K562 (cell line): ENCODE results near the gene HTR1D. TPM values are rescaled to one million over a fixed set of nuclear protein-coding genes. Genes with fewer than 3 reads are reported as not detected.
A peak's percentile ranks its signal among the peaks of the same experiment; 100 is the strongest.

Experiments used
- ATAC-seq: fragments of 200-7000 bp; cut with Tn5 transposase; 3 replicates; pipeline ENCODE4 v1.9.1; 2020; ENCODE audit warnings: moderate library complexity
- BruUV-seq: library from RNA; stranded (reverse); fragments of 400-500 nt; replicated peaks from 2 replicates; lab custom pipeline; 2021; lab: Mats Ljungman, UMichigan
- CTCF ChIA-PET: fragments of 300-600 bp; formaldehyde crosslinking; extraction: SDS; loops from one replicate; lab custom pipeline; 2021; ENCODE audit warnings: low intra/inter-chr PET ratio; lab: Yijun Ruan, JAX
- POLR2A ChIA-PET: fragments of 300-600, 350-650 bp; sonication (Branson Sonifier 250); formaldehyde crosslinking; extraction: SDS; loops from one replicate; lab custom pipeline; 2021; ENCODE audit warnings: antibody characterized with exemption, inconsistent platforms; lab: Yijun Ruan, JAX
- DNase-seq, 4 experiments: peaks; one replicate each; pipeline versions ENCODE4 v3.0.0 to v3.0.0-alpha.2; 2011 to 2018; ENCODE audit warnings: low spot score in 3 of 4, mixed read lengths in 3 of 4; ENCODE audit errors: extremely low read depth in 1 of 4
- FAIRE-seq: peaks from 2 replicates; lab custom pipeline; 2011; peaks lifted over from hg19 to GRCh38; lab: Jason Lieb, UNC
- H2AFZ ChIP-seq: 2 replicates; pipeline ENCODE4 v1.6.0; 2011; ENCODE audit warnings: low read depth, low read length, control low read depth, inconsistent platforms
- H3K27ac ChIP-seq: fragments of 200-600 bp; 3 replicates; pipeline ENCODE4 v1.8.0; 2011; ENCODE audit warnings: low read depth, mild to moderate bottlenecking, control low read depth, inconsistent platforms, low read length, moderate library complexity, mixed read lengths; ENCODE audit errors: extremely low read depth
- H3K27me3 ChIP-seq, 2 experiments: fragments of 300-600 bp in 1 of 2; 2 replicates in 1 of 2; 3 replicates in 1 of 2; pipeline versions ENCODE4 v1.6.0 to v1.8.0; 2011; ENCODE audit warnings: inconsistent platforms in 2 of 2, low read length in 2 of 2, mild to moderate bottlenecking in 1 of 2, mixed read lengths in 1 of 2, moderate library complexity in 1 of 2; ENCODE audit not compliant: control insufficient read depth in 2 of 2, insufficient read depth in 2 of 2
- H3K36me3 ChIP-seq: fragments of 300-600 bp; 3 replicates; pipeline ENCODE4 v1.8.0; 2011; ENCODE audit warnings: mild to moderate bottlenecking, low read length, inconsistent platforms; ENCODE audit not compliant: control insufficient read depth, insufficient read depth
- H3K4me1 ChIP-seq, 2 experiments: fragments of 200-600 bp in 1 of 2; replicated peaks in 1 of 2; 2 replicates in 1 of 2; 3 replicates in 1 of 2; pipeline versions ENCODE4 v1.5.1 to v1.8.0; 2011; ENCODE audit warnings: inconsistent platforms in 2 of 2, low read length in 2 of 2, mild to moderate bottlenecking in 1 of 2, mixed read lengths in 1 of 2, moderate library complexity in 1 of 2; ENCODE audit not compliant: control insufficient read depth in 2 of 2, insufficient read depth in 2 of 2
- H3K4me2 ChIP-seq: 2 replicates; pipeline ENCODE4 v1.6.1; 2011; ENCODE audit warnings: low read length, control low read depth, inconsistent platforms, mixed read lengths; ENCODE audit not compliant: insufficient read depth
- H3K4me3 ChIP-seq: fragments of 200-600 bp; sonication (generic), shearing (Covaris generic); 2 replicates; pipeline ENCODE4 v1.5.1; 2016; ENCODE audit warnings: control low read depth, inconsistent platforms
- H3K79me2 ChIP-seq: fragments of 200-600 bp; 3 replicates; pipeline ENCODE4 v1.8.0; 2011; ENCODE audit warnings: low read length, inconsistent platforms; ENCODE audit not compliant: control insufficient read depth, insufficient read depth
- H3K9ac ChIP-seq, 2 experiments: 2 replicates each; pipeline versions ENCODE4 v1.6.0 to v1.6.1; 2011; ENCODE audit warnings: low read depth in 2 of 2, low read length in 2 of 2, control low read depth in 1 of 2, inconsistent platforms in 1 of 2, mild to moderate bottlenecking in 1 of 2, mixed read lengths in 1 of 2; ENCODE audit not compliant: insufficient read depth in 1 of 2
- H3K9me1 ChIP-seq: one replicate; pipeline ENCODE4 v1.6.0; 2011; ENCODE audit warnings: inconsistent platforms, mild to moderate bottlenecking, low read length, moderate library complexity; ENCODE audit not compliant: control insufficient read depth, insufficient read depth
- H3K9me3 ChIP-seq: replicated peaks from 2 replicates; pipeline ENCODE4 v1.5.1; 2011; ENCODE audit warnings: low read depth, low read length, inconsistent platforms; ENCODE audit not compliant: control insufficient read depth, insufficient read depth
- H4K20me1 ChIP-seq: replicated peaks from 2 replicates; pipeline ENCODE4 v1.6.1; 2011; ENCODE audit warnings: low read length, inconsistent platforms, mixed read lengths; ENCODE audit not compliant: control insufficient read depth, insufficient read depth
- BDP1 ChIP-seq: IDR thresholded peaks from 3 replicates; pipeline ENCODE4 v1.6.1; 2011; ENCODE audit not compliant: insufficient read length, insufficient read depth
- BRF1 ChIP-seq: IDR thresholded peaks from 3 replicates; pipeline ENCODE4 v1.6.1; 2011; ENCODE audit warnings: borderline replicate concordance, mild to moderate bottlenecking; ENCODE audit not compliant: insufficient read length; ENCODE audit errors: extremely low read depth
- CREBBP ChIP-seq: IDR thresholded peaks from one replicate; pipeline ENCODE4 v1.6.1; 2012; ENCODE audit warnings: low read depth, mild to moderate bottlenecking, control low read depth, inconsistent platforms, low read length
- GABPA ChIP-seq: fragments of 200-800 bp; sonication (Bioruptor generic); conservative IDR thresholded peaks from 2 replicates; pipeline ENCODE4 v1.6.1; 2016; ENCODE audit warnings: low read depth, missing genetic modification characterization, missing compliant biosample characterization
- MAZ ChIP-seq, 2 experiments: fragments of 450-650 bp in 1 of 2; sonication (generic) in 1 of 2; formaldehyde crosslinking; IDR thresholded peaks in 1 of 2; conservative IDR thresholded peaks in 1 of 2; 2 replicates each; pipeline versions ENCODE4 v1.4.0 to v1.5.0; 2020; ENCODE audit warnings: mild to moderate bottlenecking in 1 of 2, missing genetic modification reagents in 1 of 2
- PHB2 ChIP-seq: fragments of 450-650 bp; IDR thresholded peaks from 2 replicates; pipeline ENCODE4 v1.6.1; 2017; ENCODE audit warnings: low read depth
- PRPF4 ChIP-seq: fragments of 200-400 bp; formaldehyde crosslinking; IDR thresholded peaks from one replicate; pipeline ENCODE4 v1.6.1; 2017; ENCODE audit warnings: low read length, low read depth, mild to moderate bottlenecking; ENCODE audit not compliant: insufficient read depth, poor library complexity, severe bottlenecking
- STAT5B ChIP-seq: fragments of 250-450 bp; sonication (Bioruptor Pico); IDR thresholded peaks from 2 replicates; pipeline ENCODE4 v1.8.0; 2021; ENCODE audit warnings: mild to moderate bottlenecking, inconsistent platforms
- TARDBP ChIP-seq: fragments of 450-650 bp; IDR thresholded peaks from 2 replicates; pipeline ENCODE4 v1.6.1; 2016
- WGBS: fragments of 100-300 bp; shearing (Covaris generic); methylation state at CpG from one replicate; pipeline ENCODE4 v1.1.6; 2016; ENCODE audit warnings: low coverage, mixed read lengths; ENCODE audit not compliant: insufficient coverage; ENCODE audit errors: missing lambda C conversion rate; 5-methylcytosine and 5-hydroxymethylcytosine counted together
- in situ Hi-C: fragments of 300-500 bp; cut with MboI; formaldehyde crosslinking; loops from 4 replicates; pipeline ENCODE4 v1.15.0; 2018; ENCODE audit warnings: inconsistent platforms, mixed read lengths
- intact Hi-C: fragments of 100-400 bp; cut with micrococcal nuclease; formaldehyde crosslinking; loops from 2 replicates; pipeline ENCODE4 v1.14.2; 2022
- polyA plus RNA-seq, 8 experiments: library from polyadenylated mRNA; depleted of rRNA in 4 of 8; stranded (reverse) in 5 of 8; unstranded in 3 of 8; fragments of >200 nt; fragmentation: Nextera tagmentation in 2 of 8; fragmentation: Illumina TruSeq in 1 of 8; extraction: Ambion mirVana in 2 of 8; extraction: Trizol in 1 of 8; gene quantifications; 2 replicates each; pipeline versions ENCODE4 v1.2.1 to v1.2.3, GENCODE V29; 2011 to 2014; ENCODE audit warnings: inconsistent platforms in 1 of 8, missing spikeins in 1 of 8
- total RNA-seq, 7 experiments: library from RNA; depleted of rRNA in 6 of 7; stranded (reverse); fragments of >200 nt in 6 of 7; fragmentation: Illumina TruSeq in 2 of 7; extraction: Trizol in 2 of 7; gene quantifications; 2 replicates each; pipeline versions ENCODE4 v1.2.1 to v1.2.3, GENCODE V29; 2011 to 2021; ENCODE audit warnings: low replicate concordance in 1 of 7
- TF ChIP-seq, protein P1 (sequence below): sonication (generic); formaldehyde crosslinking; IDR thresholded peaks from 2 replicates; pipeline ENCODE4 v1.8.1; 2023; ENCODE audit warnings: missing genetic modification reagents, mild to moderate bottlenecking, borderline replicate concordance
- TF ChIP-seq, protein P2 (sequence below), 3 experiments: IDR thresholded peaks in 2 of 3; conservative IDR thresholded peaks in 1 of 3; 2 replicates each; pipeline ENCODE4 v1.5.1; 2011 to 2012; ENCODE audit warnings: low read length in 3 of 3, mild to moderate bottlenecking in 3 of 3, control low read depth in 2 of 3, improper control_type of control experiment in 1 of 3, inconsistent platforms in 1 of 3, low read depth in 1 of 3, mixed read lengths in 1 of 3, moderate library complexity in 1 of 3; ENCODE audit not compliant: insufficient read depth in 2 of 3

HTR1D gene
- total and polyA plus RNA-seq, 9 of the 15 experiments (the other 6 are each of a cell fraction or from before 2014, with no cell fraction given), result 0.03 to 0.09 (median 0.04) TPM; not detected in 4

DNA sequence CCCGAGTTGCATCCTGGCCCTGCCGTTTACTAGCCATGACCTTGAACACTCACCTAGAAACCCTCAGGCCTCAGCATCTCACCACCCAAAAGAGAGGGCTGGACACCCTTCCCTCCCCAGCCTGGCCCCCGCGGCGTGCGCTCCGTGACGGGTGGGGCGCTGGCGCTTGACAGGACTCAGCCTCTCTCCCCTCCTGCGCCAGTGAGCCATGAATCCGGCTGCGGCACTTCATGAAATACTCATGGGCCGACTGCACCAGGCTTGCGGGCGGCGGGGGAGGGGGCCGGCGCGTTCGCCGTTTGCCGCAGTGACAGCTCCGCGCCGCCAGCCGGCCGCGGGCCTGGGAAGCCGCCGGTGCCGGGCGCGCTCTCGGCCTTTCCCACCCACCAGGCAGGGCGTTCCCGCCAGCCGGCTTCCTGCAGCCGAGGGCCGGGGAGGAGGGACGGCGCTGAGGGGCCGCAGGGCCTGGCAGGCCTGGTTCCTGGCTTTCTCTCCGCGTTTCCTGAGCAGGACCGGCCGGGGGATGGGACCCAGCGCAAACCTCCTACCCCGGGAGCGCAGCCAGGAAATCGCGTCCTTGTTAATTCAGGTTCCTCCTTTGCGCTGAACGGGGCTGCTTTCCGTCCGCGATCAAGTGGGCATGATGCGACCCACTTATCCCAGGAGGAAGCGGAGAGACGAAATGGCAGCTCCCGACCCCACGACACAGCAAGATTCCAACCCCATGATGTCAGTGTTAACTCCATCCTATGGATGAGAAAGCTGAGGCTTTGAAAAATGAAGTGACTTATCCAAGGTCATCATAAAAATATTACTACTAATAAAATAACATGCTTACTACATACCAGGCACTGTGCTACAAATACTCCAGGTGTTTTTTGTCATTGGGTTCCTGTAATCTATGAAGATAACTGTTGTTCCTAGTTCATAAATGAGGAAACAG lies 39.6 kb downstream of the HTR1D start:
- Histone ChIP-seq H2AFZ (peak overlapping the region; percentile 95), H3K9me3 (no peaks in the 10 kb centered on the region), H3K4me1 (peaks cover 10 to 16% of the 10 kb centered on the region in 2 experiments; a peak in 4 of 5 replicates), H4K20me1 (no peaks in the 10 kb centered on the region), H3K79me2 (no peaks in the 10 kb centered on the region), H3K9ac (peak overlapping the region; percentile 54 to 92), H3K27me3 (no peaks in the 10 kb centered on the region), H3K4me3 (peak overlapping the region; percentile 41), H3K36me3 (no peaks in the 10 kb centered on the region), H3K9me1 (no peaks in the 10 kb centered on the region), H3K27ac (peak overlapping the region; percentile 1; the same call in 1 of the 3 replicates), H3K4me2 (peak overlapping the region; percentile 81)
- ChIA-PET CTCF (interaction anchor here (1.6 kb wide), 1 partner anchor 79 kb away, joined by 6 read pairs; no protein-coding TSS in a partner anchor), POLR2A (interaction anchor here (0.7 to 2.7 kb wide), 4 partner anchors 9 to 90 kb away, joined by 3 to 12 read pairs (median 4); partner anchors contain the start of gene LUZP1)
- DNase-seq (peak; percentile 73 to 85 (median 84)), ATAC-seq (peak; percentile 92), FAIRE-seq (no peak)
- intact Hi-C loops, result no loop called here
- no TSS peak for BruUV-seq
- 3% methylated on average over 61 of the region's 62 CpGs for WGBS
- in situ Hi-C loops, result no loop called here
- no peak for TF ChIP-seq CREBBP
- TF ChIP-seq MAZ (CRISPR knock-in tag; conservative IDR thresholded peaks at IDR 0.05 in 1 of 2, IDR thresholded peaks at IDR 0.05 in 1 of 2), result peak in 1 of 2 experiments; percentile 68; a peak in 2 of 4 replicates
- TF ChIP-seq TARDBP, result 0 out of 2 replicates have a peak, but pooled peaks have one; percentile 29
- no peak for TF ChIP-seq BDP1
- no peak for TF ChIP-seq BRF1
- TF ChIP-seq, protein P1, sequence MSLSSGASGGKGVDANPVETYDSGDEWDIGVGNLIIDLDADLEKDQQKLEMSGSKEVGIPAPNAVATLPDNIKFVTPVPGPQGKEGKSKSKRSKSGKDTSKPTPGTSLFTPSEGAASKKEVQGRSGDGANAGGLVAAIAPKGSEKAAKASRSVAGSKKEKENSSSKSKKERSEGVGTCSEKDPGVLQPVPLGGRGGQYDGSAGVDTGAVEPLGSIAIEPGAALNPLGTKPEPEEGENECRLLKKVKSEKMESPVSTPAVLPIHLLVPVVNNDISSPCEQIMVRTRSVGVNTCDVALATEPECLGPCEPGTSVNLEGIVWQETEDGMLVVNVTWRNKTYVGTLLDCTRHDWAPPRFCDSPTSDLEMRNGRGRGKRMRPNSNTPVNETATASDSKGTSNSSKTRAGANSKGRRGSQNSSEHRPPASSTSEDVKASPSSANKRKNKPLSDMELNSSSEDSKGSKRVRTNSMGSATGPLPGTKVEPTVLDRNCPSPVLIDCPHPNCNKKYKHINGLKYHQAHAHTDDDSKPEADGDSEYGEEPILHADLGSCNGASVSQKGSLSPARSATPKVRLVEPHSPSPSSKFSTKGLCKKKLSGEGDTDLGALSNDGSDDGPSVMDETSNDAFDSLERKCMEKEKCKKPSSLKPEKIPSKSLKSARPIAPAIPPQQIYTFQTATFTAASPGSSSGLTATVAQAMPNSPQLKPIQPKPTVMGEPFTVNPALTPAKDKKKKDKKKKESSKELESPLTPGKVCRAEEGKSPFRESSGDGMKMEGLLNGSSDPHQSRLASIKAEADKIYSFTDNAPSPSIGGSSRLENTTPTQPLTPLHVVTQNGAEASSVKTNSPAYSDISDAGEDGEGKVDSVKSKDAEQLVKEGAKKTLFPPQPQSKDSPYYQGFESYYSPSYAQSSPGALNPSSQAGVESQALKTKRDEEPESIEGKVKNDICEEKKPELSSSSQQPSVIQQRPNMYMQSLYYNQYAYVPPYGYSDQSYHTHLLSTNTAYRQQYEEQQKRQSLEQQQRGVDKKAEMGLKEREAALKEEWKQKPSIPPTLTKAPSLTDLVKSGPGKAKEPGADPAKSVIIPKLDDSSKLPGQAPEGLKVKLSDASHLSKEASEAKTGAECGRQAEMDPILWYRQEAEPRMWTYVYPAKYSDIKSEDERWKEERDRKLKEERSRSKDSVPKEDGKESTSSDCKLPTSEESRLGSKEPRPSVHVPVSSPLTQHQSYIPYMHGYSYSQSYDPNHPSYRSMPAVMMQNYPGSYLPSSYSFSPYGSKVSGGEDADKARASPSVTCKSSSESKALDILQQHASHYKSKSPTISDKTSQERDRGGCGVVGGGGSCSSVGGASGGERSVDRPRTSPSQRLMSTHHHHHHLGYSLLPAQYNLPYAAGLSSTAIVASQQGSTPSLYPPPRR (CRISPR knock-in tag), result peak; percentile 81; the same call in 1 of the 2 replicates
- no peak for TF ChIP-seq PHB2
- no peak for TF ChIP-seq PRPF4
- no peak for TF ChIP-seq GABPA
- TF ChIP-seq, protein P2, sequence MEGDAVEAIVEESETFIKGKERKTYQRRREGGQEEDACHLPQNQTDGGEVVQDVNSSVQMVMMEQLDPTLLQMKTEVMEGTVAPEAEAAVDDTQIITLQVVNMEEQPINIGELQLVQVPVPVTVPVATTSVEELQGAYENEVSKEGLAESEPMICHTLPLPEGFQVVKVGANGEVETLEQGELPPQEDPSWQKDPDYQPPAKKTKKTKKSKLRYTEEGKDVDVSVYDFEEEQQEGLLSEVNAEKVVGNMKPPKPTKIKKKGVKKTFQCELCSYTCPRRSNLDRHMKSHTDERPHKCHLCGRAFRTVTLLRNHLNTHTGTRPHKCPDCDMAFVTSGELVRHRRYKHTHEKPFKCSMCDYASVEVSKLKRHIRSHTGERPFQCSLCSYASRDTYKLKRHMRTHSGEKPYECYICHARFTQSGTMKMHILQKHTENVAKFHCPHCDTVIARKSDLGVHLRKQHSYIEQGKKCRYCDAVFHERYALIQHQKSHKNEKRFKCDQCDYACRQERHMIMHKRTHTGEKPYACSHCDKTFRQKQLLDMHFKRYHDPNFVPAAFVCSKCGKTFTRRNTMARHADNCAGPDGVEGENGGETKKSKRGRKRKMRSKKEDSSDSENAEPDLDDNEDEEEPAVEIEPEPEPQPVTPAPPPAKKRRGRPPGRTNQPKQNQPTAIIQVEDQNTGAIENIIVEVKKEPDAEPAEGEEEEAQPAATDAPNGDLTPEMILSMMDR (IDR thresholded peaks at IDR 0.05 in 2 of 3, conservative IDR thresholded peaks at IDR 0.05 in 1 of 3; ENCODE audit: insufficient read depth in 2 of 3, low read depth in 1 of 3, low read length in 3 of 3), result peak in 2 of 3 experiments; percentile 18 to 34; a peak in 1 of 6 replicates
- TF ChIP-seq STAT5B (CRISPR knock-in tag), result no peak
